GM18505 (cell line): ENCODE measurements around the gene MEX3D.

Experiments
- ATAC-seq: cut with Tn5 transposase; IDR thresholded peaks from one replicate; pipeline ENCODE4 v1.9.1; 2021; ENCODE audit not compliant: unreplicated experiment
- POLR2A ChIP-seq: IDR thresholded peaks from 4 replicates; pipeline ENCODE4 v1.6.1; 2011; ENCODE audit warnings: borderline replicate concordance; ENCODE audit not compliant: insufficient read depth, insufficient read length; ENCODE audit errors: extremely low read depth

MEX3D gene

DNA sequence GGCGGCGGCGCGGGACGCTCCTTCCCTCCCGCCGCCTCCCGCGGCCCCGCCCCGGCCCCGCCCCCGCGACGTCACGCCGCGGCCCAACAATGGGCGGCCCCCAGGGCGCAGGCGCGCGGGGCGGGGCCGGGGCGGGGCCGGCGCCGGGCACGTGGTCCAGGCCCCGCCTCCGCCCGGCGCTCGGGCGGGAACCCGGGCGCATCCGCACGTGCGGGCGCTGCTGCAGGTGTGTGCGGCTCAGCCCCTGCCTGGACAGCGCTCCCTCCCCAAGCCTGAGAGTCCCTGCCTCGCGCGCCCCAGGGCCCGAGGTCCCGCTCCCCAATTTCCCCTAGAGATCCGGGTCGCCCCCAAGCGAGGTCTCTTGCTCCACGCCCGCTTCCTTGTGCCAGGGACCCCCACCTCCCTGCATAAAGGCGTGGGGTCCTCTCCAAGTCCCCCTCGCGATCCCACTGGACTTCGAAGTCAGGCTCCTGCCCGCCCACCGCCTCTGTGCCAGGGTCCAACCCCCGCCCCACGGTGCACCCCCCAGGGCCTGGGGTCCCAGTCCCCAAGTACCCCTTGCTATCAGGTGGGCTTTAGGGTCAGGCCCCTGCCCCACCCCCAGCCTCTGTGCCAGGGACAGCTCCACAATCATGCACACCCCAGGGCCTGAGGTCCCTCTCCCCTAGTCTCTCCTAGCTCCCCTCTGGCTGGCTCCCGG, at the start of gene MEX3D:
MEX3D (minus strand) TSS at position 6 of the 700 bp plus-strand sequence. CDS start 267 bp downstream, outside the sequence.
- TF ChIP-seq POLR2A, result no peak
- peak; percentile 69 for ATAC-seq

DNA sequence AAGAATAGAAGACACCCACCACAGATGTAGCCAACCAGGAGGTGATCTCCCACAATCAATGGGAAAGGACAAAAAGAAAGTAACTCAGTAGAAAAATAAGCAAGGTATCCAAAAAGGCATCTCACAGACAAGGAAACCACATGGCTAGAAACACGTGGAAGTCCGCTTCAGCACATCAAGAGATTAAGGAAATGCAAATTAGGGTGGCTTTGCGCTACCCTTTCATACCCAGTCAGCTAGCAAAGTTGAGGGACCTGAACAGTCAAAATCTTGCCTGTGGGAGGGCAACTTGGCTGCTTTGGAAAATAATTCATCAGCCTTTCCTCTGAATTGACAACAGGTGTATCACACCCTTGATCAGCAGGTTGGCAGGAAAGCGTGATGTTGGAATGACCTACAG, 48.8 kb upstream of the MEX3D start:
- no peak for ATAC-seq
- TF ChIP-seq POLR2A, result no peak

DNA sequence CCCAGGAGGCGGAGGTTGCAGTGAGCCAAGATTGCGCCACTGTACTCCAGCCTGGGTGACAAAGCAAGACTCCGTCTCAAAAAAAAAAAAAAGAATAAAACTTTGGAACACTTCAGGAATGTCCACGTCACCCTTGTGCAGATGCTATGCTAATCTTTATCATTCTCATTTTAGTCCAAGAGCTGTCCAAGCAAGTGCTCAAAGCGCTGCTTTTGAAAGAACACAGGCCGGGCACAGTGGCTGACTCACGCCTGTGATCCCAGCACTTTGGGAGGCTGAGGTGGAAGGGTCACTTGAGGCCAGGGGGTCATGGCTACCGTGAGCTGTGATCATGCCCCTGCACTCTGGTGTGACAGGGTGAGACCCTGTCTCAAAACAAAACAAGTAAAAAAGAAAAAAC, 48.3 kb upstream of the MEX3D start:
- no peak for TF ChIP-seq POLR2A
- ATAC-seq, result no peak

DNA sequence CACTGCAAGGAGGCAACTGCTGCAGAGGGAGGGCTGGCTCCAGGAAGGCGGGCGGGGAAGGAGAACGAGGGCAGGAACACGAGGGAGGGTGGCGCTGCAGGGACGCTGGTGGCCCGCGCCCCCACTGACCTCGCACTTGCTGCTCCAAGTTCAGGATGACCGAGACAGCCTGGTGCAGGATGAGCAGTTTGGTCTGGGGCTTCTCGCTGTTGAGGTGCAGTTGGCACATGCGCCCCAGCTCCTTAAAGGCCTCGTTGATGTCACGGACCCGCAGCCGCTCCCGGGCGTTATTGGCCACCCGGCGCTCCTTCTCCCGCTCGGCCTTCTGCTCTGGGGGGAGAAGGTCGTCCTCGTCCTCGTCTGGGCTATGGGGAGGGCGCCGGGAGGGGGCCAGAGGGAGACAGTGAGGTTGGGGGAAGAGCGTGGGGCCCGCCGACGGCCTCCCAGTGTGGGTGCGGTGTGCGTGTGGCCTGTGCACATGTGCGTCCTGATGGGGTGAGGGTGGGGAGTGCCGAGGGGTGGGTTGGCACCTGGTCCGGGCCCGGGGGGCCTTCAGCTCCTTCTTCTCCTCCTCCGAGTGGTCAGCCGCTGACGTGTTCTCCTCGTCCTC, 47.1 kb upstream of the MEX3D start:
- TF ChIP-seq POLR2A, result no peak
- ATAC-seq, result no peak

DNA sequence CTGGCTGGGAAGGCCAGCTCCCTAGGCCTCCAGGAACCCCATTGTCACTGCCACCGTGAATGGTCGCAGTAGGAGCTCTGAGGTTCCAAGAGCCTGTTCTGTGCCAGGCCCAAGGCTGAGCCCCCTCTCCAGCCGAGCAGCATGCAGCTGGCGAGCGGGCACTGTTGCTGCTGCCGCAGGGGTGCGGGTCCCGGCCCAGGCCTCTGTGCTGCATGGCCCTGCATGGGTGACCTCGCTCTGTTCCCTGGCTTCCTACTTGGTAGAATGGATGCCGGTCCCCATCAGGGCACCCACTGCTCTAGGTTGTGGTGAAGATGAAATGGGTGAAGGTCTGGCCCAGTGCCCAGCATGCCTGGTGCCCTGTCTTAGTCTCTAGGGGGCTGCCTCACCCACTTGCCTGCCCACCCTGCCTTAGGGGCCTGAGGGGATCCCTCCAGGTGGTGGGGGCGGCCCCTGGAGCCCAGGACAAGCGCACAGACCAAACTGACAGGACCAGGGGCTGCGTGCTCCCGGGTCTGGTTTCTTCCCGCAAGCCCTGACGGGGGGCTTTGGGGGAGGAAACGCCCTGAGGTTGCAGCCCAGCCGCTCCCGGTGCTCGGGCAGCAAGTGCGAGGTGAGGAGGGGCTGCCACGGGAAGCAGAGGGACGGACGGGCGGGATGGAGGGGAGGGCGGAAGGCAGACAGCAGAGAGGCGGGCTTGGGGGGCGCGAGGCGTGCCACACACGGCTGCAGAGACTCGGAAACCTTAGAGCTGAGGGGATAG, 45.9 kb upstream of the MEX3D start:
- no peak for ATAC-seq
- peak; percentile 1 for TF ChIP-seq POLR2A

DNA sequence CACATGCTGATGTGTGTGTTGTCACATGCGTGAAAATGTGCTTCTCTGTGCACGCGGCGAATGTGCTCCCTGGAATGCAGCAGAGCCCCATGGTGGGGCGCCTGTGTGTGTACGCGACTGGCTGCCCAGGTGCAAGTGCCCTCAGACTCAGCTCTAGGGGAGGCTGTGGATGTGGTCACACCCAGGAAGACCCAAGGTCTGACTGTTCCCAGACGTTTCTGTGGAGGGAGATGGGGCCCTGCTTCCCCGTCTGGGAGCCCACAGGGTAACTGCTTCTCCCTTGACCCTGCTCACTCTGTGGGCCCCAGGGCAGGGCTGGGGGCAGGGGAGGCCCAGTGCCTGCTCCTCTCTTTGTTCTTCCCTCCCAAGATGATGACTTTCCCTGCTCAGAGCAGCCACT, 45.0 kb upstream of the MEX3D start:
- no peak for TF ChIP-seq POLR2A
- no peak for ATAC-seq

DNA sequence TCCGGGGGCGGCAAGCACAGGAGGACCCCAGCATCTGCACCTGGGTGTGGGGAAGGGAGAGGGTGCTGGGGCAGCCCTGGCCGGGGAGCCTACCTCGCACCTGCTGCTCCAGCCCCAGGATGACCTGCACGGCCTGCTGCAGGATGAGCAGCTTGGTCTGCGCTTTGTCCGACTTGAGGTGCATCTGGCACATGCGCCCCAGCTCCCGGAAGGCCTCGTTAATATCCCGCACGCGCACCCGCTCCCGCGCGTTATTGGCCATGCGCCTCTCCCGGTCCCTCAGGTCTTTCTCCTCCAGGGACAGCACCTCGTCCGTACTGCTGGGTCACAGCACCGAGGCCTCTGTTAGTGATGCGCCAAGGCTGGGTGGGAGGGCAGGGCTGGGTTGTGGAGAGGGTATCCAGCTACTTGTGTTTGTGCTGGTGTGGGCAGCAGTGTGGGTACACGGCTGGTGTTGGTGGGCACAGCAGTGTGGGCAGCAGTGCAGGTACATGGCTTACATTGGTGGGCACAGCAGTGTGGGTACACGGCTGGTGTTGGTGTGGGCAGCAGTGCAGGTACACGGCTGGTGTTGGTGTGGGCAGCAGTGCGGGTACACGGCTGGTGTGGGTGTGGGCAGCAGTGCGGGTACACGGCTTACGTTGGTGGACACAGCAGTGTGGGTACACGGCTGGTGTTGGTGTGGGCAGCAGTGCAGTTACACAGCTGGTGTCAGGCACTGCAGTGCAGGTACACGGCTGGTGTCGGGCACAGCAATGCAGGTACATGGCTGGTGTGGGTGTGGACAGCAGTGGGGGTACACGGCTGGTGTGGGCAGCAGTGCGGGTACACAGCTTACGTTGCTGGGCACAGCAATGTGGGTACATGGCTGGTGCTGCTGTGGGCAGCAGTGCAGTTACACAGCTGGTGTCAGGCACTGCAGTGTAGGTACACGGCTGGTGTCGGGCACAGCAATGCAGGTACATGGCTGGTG, 44.3 kb upstream of the MEX3D start:
- ATAC-seq, result no peak
- peak; percentile 4 for TF ChIP-seq POLR2A

DNA sequence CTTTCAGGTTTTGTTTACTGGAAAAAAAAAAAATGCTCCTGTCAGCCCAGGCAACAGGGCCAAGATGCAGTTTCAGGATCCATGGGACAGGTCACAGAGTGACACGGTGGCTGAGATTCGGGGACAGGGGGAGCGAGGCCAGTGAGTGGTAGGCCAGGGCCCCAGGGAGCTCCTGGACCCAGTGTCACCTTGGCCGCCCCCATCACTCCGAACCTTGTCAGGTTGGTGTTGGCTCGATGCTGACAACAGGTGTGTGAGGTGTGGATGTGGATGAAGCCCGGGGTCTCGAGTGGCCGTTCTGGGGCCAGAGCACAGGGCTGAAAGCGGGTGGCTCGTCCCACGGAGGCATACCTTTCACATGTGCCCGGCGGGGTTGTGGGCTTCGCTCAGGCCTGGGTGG, 43.2 kb upstream of the MEX3D start:
- ATAC-seq, result no peak
- peak; percentile 18 for TF ChIP-seq POLR2A

DNA sequence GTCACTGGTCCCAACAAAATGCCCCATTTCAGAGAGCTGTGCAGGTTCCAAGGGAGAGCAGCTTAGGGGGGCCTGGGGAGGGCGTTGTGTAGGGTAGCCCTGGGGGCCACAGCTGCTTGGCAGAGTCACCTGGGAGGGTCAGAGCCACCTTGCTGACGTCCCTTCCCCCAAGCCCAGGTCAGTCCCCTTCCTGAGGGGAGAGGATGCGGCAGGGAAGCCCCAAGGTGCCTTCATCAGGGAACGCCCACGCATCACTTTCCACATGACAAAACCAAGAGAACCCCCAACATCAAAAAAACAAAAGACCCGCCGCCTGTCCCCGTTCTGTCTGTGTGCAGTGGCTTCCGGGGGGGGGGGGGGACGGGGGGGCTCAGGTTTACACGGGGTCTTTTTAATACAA, 42.5 kb upstream of the MEX3D start:
- no peak for TF ChIP-seq POLR2A
- ATAC-seq, result no peak

DNA sequence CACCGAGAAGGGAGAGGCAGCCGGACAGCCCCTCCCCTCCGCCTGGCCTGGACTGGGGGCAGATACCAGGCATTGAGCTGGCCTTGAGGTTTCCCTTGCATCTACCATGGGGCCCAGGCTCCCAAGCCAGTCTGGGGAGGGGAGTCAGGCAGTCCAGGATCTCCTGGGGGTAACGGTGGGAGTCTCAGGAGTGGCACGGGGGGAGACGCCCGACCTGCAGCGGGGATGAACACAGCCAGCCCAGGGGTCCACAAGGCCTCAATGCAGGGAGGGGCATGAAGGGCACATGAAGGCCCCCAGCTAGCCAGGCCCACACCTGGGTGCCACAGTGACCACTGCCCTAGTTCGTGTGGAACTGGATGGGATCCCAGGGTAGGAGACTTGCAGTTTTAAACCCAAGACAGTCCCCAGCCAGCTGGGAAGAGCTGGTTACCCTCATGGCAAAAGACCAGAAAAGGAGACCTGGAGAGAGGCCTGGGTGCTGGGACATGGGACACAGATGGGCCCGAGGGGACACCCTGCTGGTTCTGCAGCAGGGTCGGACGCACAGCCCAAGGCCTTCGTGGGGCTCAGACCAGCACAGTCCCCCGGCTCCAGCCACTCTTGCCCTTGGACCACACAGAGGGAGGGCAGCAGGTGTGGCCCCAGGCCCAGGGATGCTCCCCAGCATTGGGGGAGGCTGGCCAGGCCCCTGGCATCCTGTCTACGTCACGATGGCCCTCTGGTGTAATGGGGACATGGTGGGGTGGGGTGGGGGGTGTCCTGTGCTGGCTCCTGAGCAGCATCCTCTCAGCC, 41.8 kb upstream of the MEX3D start:
- ATAC-seq, result no peak

DNA sequence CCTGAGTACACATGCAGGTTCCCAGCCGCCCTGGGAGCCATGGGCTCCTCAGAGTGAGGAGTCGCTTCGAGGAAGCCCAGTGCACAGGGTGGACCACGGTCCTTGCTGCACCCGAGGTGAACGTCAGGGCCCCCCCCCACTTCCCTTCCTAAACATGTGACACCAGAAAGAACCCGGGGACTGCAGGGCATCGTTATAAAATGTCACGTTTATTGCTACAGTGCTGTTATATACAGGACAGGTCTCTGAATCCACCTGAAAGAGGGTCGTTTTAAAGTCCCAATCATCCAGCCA, 40.9 kb upstream of the MEX3D start:
- no peak for TF ChIP-seq POLR2A
- no peak for ATAC-seq

More for the DNA sequence above, 41.8 kb upstream of the MEX3D start:
- TF ChIP-seq POLR2A, result no peak

DNA sequence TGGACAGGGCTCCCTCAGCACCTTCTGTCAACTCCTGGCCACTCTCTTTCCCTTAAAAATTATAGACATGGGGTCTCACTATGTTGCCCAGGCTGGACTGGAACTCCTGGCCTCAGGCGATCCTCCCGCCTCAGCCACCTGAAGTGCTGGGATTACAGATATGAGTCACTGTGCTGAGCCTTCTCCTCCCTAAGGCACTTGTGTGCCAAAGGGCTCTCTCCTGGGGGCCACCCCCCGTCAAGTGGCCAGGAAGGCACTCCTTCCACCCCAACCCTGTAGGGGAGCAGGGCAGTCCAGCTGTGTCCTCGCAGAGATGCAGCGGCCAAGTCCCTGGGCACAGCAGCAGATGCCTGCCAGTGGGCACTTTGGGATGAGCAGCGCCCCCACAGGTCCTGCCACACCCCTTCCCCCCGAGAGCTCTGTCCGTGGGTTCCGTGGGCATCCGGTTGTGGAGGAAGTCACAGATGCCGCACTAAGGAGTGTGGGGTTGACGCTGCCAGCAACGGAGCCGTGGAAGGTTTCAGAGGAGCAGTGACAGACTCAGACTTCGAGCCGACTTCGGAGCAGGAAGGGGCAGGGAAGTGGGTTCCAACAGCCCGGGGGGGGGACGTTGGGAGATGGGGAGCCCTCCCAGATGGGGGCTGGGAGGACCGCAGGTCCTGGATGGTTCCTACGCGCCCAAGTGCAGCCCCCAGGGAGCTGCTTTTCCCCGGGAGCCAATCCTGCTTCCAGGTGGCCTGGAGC, 40.4 kb upstream of the MEX3D start:
- no peak for TF ChIP-seq POLR2A

More for the DNA sequence above, 40.4 kb upstream of the MEX3D start:
- no peak for ATAC-seq
